A673 (cell line): Measurements from ENCODE around the gene IRAK3.

Experiments
- EZH2 ChIP-seq: fragments of 200-600 bp; sonication (generic); IDR thresholded peaks from 2 replicates; pipeline ENCODE4 v1.6.1; 2017; ENCODE audit warnings: borderline replicate concordance, low read depth, mild to moderate bottlenecking, mixed read lengths, antibody characterized with exemption, low read length; ENCODE audit not compliant: poor library complexity, severe bottlenecking
- TF ChIP-seq, protein P1 (sequence below): fragments of 300-800, 200-600 bp; sonication (generic); conservative IDR thresholded peaks from 2 replicates; pipeline ENCODE4 v1.5.1; 2017; ENCODE audit warnings: low read depth, mild to moderate bottlenecking, antibody characterized with exemption, low read length, moderate library complexity, mixed read lengths

DNA sequence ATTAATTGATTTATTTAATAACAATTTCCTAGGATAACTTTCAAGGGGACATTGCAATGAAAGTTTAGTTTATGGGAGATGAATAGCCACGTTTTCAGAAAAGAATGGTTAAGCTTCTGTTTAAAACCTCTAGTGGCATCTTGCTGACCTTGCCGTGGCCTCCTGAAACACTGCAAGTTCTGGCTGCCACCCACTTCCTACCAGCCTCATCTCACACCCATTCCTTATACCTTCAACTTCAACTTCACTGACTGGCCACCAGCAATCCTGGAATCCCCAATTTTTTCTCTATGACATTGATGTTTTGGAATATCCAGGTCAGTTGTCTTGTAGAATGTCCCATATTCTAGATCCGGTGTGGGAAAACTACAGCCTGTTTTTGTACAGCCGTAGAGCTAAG is 108.1 kb downstream of the IRAK3 start:
- TF ChIP-seq EZH2, result no peak
- TF ChIP-seq, protein P1, sequence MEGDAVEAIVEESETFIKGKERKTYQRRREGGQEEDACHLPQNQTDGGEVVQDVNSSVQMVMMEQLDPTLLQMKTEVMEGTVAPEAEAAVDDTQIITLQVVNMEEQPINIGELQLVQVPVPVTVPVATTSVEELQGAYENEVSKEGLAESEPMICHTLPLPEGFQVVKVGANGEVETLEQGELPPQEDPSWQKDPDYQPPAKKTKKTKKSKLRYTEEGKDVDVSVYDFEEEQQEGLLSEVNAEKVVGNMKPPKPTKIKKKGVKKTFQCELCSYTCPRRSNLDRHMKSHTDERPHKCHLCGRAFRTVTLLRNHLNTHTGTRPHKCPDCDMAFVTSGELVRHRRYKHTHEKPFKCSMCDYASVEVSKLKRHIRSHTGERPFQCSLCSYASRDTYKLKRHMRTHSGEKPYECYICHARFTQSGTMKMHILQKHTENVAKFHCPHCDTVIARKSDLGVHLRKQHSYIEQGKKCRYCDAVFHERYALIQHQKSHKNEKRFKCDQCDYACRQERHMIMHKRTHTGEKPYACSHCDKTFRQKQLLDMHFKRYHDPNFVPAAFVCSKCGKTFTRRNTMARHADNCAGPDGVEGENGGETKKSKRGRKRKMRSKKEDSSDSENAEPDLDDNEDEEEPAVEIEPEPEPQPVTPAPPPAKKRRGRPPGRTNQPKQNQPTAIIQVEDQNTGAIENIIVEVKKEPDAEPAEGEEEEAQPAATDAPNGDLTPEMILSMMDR, result no peak
